Measurements from ENCODE around the gene ATP7B. TPM values are rescaled to one million over a fixed set of nuclear protein-coding genes. Genes with fewer than 3 reads are reported as not detected.

Gene ATP7B
- total and polyA plus RNA-seq, 12 donors, result 0.80 to 5.6 (median 2.9) TPM

- no peaks in the 10 kb centered on the region for H3K9me3 ChIP-seq (replicated peaks in 1 of 3)
- H3K27me3 ChIP-seq, result no peaks in the 10 kb centered on the region
- no peaks in the 10 kb centered on the region for H3K4me1 ChIP-seq (replicated peaks in 1 of 2)
- no peak for DNase-seq
- intact Hi-C loops (cut with DNase I), result no loop called here
- no peak for TF ChIP-seq CTCF (IDR thresholded peaks at IDR 0.05)
- TF ChIP-seq POLR2A (IDR thresholded peaks at IDR 0.05), result no peak
- no peak overlapping the region for H3K27ac ChIP-seq
- no peaks in the 10 kb centered on the region for H3K36me3 ChIP-seq (replicated peaks in 1 of 2)
- WGBS, 4 donors, result 79 to 86% (median 84%) methylated on average over 8 of the region's 8 CpGs
- no peak overlapping the region for H3K4me3 ChIP-seq
Measured at GRCh38 chr13:51967482-51968446, 43.5 kb downstream of the ATP7B start.

GRCh38 chr13:51966186-51966585 lies 45.1 kb downstream of the ATP7B start:
- Histone ChIP-seq H3K36me3 (replicated peaks in 1 of 2) (no peaks in the 10 kb centered on the region), H3K27me3 (no peaks in the 10 kb centered on the region), H3K4me3 (no peak overlapping the region), H3K27ac (no peak overlapping the region), H3K9me3 (replicated peaks in 1 of 3) (no peaks in the 10 kb centered on the region), H3K4me1 (replicated peaks in 1 of 2) (no peaks in the 10 kb centered on the region)
- no peak for TF ChIP-seq POLR2A (IDR thresholded peaks at IDR 0.05)
- TF ChIP-seq CTCF (IDR thresholded peaks at IDR 0.05), result no peak
- intact Hi-C loops (cut with DNase I), result no loop called here
- no peak for DNase-seq
- 93 to 99% (median 94%) methylated on average over 10 of the region's 10 CpGs for WGBS, 4 donors

GRCh38 chr13:51961493-51962403 lies 49.5 kb downstream of the ATP7B start:
- intact Hi-C loops (cut with DNase I), result no loop called here

More at GRCh38 chr13:51961493-51962403, 49.5 kb downstream of the ATP7B start:
- no peak for TF ChIP-seq CTCF (IDR thresholded peaks at IDR 0.05)
- no peak for TF ChIP-seq POLR2A (IDR thresholded peaks at IDR 0.05)
- no peaks in the 10 kb centered on the region for H3K4me1 ChIP-seq (replicated peaks in 1 of 2)
- no peaks in the 10 kb centered on the region for H3K9me3 ChIP-seq (replicated peaks in 1 of 3)
- WGBS, 4 donors, result 88 to 96% (median 89%) methylated on average over 5 of the region's 5 CpGs
- H3K27me3 ChIP-seq, result no peaks in the 10 kb centered on the region
- no peaks in the 10 kb centered on the region for H3K36me3 ChIP-seq (replicated peaks in 1 of 2)
- no peak for DNase-seq
- no peak overlapping the region for H3K27ac ChIP-seq
- H3K4me3 ChIP-seq, result no peak overlapping the region
